ENCODE results near the gene KSR1.
"Not testable (repeated sequence)": the region's sequence is repeated elsewhere in the genome, so short reads cannot be mapped to it uniquely, and the experiment has no call there.

The KSR1 gene

DNA sequence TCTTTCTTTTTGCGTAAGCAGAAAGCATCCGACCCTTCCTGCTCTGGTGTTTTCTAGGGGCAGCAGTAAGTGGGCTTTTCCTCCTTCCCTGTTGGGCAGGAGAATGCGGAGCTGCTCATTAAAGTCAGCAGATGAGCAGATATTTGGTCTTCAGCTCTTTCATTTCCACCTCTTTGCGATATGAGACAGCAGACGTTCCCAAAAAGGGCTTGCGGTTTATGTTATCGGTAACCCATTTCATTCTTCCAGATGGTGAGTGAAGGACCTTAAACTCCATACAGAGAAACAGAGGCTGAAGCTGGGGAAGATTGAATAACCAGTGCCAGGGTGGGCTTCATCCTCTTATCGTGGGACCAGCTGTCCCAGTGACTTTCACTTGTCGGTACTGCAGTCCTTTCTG is 40.7 kb downstream of the KSR1 start:
- in situ Hi-C loops (cut with HindIII; ENCODE audit: low pct_unique_long_range_greater_than_20kb, low sequenced_read_pairs) = no loop called here
- TF ChIP-seq JUND (IDR thresholded peaks at IDR 0.05; ENCODE audit: low read depth) = no peak
- no peak for DNase-seq (ENCODE audit: low read depth in 1 of 2, low spot score in 1 of 2)

DNA sequence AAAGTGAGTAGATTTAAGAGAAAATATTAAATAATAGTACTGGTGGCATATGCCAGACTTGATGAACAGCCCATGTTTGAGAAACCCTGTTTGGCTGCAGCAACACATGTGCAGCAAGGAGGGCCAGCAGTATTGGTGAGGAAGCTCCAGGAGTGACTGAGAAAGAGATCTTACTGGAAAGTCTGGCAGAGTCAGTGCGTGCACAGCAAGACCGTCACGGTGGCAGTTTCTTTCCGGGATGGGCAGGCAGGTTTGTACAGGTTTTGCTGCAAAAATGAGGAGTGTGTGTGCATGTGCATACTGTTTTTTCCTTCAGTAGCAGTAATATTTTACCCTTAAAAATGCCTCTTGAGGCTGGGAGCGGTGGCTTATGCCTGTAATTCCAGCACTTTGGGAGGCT is 41.4 kb downstream of the KSR1 start:
- DNase-seq (ENCODE audit: low read depth in 1 of 2, low spot score in 1 of 2) = peak in 1 of 2 experiments; percentile 71
- in situ Hi-C loops (cut with HindIII; ENCODE audit: low pct_unique_long_range_greater_than_20kb, low sequenced_read_pairs) = no loop called here
- TF ChIP-seq JUND (IDR thresholded peaks at IDR 0.05; ENCODE audit: low read depth) = no peak

DNA sequence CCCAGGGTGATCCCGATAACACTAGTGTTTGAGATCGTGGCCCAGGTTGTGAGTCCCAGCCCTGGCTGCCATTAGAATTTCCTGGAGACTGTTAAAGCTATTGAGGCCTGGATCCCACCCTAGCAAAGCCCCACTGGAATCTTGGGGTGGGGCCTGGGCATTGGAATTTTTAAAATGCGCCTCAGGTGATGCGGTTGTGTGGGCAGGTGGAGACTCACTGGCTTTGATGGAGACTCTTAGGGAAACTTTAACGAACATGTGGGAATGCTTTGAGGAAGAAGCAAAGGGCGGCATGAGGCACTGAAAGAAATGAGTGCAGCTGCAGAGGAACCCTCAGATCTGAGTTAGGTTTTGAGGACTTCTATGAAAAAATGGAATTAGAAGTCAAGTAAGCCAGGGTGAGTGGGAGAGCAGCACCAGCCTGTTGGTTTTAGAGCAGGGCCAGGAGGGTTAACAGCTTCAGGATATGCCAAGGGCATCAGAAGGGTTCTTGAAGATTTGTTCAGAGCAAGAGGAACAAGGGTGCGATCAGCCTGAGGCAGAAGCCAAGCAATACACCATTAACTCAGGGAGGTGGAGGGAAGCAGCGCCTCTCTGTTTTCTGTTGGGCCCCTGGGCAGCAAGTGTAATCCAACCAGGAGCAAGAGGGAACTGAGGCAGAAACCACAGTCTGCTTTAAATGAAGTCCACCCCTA is 42.5 kb downstream of the KSR1 start:
- no peak for TF ChIP-seq JUND (IDR thresholded peaks at IDR 0.05; ENCODE audit: low read depth)
- no peak for DNase-seq (ENCODE audit: low read depth in 1 of 2, low spot score in 1 of 2)
- in situ Hi-C loops (cut with HindIII; ENCODE audit: low pct_unique_long_range_greater_than_20kb, low sequenced_read_pairs) = no loop called here

DNA sequence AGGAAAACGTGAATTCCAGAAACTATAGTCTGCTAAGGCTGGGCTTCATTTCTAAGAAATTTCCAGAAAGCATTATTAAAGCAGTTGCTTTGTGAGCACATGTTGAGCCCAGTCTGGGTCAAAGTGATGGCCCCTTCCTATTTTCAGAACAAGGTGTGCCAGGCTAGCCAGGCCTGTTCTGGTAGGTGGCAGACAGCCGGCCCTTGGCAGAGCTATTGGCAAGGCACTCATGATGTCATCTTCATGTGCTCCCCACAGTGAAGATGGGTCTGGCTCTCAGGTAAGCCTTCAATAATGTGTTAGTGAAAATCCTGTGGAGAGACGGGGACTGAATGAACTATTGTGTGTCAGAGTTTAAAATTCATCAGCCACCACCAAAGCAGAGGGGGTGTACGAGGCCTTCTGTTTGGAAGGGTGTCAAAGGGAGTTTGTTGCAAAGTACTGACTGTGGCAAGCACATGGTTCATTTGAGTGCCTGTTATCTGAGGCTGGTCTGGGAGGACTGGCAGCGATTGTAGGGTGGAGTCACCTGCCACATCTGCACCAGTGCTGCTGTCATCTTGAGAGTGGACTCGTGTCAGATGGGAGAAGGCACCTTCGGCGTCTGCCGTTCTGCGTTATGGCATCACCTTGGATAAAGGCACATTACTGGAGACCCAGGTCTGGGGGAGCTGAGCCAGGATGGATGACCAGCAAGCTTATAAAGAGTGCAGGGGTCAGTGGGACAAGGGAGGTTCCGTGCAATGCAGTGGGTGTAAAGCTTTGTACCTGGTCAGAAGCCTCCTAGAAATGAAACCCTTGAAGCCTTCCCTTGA is 43.4 kb downstream of the KSR1 start:
- TF ChIP-seq JUND (IDR thresholded peaks at IDR 0.05; ENCODE audit: low read depth) = no peak
- DNase-seq (ENCODE audit: low read depth in 1 of 2, low spot score in 1 of 2) = no peak
- in situ Hi-C loops (cut with HindIII; ENCODE audit: low pct_unique_long_range_greater_than_20kb, low sequenced_read_pairs) = no loop called here

DNA sequence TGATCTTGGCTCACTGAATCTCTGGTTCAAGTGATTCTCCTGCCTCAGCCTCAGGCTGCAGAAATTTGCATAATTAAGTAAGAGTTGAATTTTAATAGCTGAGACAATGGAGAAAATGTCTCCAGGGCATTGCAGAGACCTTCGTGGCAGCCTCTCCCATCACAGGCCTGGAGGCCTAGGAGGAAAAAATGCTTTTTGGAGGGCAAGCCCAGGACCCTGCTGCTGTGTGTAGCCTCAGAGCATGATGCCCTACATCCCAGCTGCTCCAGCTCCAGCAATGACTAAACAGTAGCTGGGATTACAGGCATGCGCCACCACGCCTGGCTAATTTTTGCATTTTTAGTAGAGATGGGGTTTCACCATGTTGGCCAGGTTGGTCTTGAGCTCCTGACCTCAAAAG is 45.1 kb downstream of the KSR1 start:
- DNase-seq (ENCODE audit: low read depth in 1 of 2, low spot score in 1 of 2); in situ Hi-C loops (cut with HindIII; ENCODE audit: low pct_unique_long_range_greater_than_20kb, low sequenced_read_pairs): not testable (repeated sequence)

DNA sequence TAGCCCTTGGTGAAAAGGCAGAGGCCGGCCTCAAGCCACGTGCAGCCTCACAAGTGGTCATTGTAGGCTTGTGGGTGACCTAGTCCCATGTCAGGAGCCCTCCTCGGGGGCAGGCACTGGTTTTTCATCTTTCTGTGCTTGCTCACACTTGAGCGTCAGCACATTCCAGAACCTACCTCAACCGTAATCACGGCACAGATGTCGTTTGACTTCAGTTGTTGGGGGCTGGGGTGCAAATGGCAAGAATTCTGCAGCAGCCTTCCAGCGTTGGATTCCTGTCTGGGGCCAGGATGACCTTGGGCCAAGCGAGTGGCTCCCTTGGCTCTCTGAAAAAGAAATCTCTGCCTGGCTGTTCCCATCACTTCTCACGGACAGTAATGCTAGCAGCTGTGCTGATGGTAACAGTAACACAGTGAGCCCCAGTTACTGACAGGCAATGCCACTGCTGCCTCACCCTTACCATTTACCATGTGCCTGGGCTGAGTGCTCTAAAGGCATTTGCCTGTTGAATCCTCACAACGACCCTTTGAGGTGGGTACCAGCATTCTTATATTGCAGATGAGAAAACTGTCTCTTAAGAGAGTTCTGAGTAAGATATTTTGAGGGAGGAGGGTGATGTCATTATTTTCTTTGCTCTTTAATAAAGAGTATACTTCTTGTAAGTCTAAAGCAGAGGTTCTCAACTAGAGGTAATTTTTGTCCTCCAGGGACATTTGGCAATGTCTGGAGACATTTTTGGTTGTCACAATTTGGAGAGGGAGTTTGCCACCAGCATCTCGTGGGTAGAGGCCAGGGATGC is 46.5 kb downstream of the KSR1 start:
- no peak for DNase-seq (ENCODE audit: low read depth in 1 of 2, low spot score in 1 of 2)
- TF ChIP-seq JUND (IDR thresholded peaks at IDR 0.05; ENCODE audit: low read depth) = no peak
- in situ Hi-C loops (cut with HindIII; ENCODE audit: low pct_unique_long_range_greater_than_20kb, low sequenced_read_pairs) = no loop called here

DNA sequence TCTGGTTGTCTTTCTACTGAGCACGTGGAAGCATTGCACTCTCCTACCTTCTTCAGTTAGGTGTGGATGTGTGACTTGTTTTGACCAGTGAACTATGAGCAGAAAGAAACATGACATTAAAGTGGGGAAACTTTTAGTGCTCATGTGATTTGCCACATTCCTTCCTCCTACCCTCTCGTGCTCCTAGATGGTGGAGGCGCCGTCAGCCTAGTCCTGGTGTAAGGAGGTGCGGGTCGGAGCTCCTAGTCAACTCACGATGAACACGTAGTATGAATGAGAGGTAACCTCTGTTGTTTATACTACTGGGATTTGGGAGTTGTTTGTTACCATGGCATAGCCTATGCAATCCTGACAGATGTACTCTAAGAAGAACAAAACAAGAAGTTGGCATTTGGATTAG is 47.4 kb downstream of the KSR1 start:
- in situ Hi-C loops (cut with HindIII; ENCODE audit: low pct_unique_long_range_greater_than_20kb, low sequenced_read_pairs) = no loop called here
- TF ChIP-seq JUND (IDR thresholded peaks at IDR 0.05; ENCODE audit: low read depth) = no peak
- no peak for DNase-seq (ENCODE audit: low read depth in 1 of 2, low spot score in 1 of 2)

DNA sequence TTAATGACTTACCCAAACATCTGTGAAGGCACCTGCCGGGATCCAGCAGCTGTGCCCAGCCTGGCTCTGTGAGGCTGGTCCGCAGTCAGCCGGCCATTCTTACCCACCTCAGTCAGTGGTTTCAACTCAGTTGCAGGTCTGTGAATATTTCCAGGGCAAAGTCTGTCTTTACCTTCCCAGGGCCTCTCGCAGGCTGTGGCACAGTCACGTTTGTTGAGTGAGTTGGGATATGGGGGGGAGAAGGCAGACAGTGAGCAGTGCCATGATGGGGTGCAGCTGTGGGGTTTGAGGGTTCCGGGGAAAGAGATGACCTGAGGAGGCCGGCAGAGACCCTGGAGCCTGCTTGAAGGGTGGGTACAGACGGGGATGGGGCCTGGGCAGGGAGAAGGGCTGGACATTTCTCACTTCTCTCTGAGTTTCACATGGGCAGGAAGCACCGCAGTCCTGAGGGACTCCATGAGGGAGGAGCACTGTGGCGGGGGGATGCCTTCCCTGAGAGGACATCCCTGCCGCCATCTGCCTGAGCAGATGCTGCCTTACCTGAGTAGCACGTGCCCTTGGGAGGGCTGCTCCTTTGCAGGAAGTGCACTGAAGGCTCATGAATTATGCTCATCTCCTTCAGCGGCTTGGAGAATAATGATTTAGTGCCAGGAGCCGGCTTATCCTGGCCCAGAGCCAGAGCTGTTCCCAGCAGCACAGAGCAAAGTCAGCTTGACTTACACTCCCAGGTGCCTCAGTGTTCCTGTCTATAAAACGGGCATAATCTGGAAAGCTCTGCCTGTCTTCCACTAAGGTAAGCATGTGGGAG is 48.1 kb downstream of the KSR1 start:
- no peak for TF ChIP-seq JUND (IDR thresholded peaks at IDR 0.05; ENCODE audit: low read depth)
- DNase-seq (ENCODE audit: low read depth in 1 of 2, low spot score in 1 of 2) = no peak
- in situ Hi-C loops (cut with HindIII; ENCODE audit: low pct_unique_long_range_greater_than_20kb, low sequenced_read_pairs) = no loop called here

DNA sequence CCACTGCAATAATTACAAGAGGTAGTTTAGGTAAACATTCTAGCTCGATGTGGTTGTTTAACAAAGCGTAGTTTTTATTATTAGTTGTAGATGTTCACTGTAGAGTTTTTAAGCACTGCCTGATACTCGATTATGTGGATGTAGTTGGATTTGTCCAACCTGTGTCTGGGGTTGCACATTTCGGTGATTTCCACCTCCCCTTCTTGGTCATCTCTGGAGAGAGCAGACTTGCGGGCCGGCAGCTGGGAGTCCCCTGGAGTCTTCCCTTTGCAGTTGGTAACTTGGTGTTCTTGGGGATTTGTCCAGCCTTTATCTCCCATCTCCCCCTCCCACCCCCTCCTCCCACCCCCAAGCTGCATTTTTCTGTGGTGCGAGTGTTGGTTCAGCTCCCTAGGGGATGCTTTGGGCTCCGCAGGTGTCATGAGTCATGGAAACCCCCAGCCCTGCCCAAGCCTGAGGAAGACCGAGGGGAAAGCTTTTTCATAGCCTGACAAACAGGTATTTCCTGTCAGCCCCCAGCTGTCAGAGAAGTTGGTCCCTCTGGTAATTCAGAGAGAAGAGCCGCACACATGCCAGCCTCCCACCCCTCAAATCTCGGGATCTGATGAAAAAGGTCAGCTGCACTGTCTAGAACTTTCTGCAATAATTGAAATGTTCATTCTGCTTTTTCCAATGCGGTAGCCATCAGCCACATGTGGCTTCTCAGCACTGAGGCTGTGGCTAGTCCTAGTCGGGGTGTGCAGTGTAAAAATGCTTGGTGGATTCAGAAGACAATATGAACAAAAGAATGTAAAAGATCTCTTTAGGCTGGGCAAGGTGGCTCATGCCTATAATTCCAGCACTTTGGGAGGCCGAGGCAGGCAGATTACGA is 50.3 kb downstream of the KSR1 start:
- no peak for DNase-seq (ENCODE audit: low read depth in 1 of 2, low spot score in 1 of 2)
- in situ Hi-C loops (cut with HindIII; ENCODE audit: low pct_unique_long_range_greater_than_20kb, low sequenced_read_pairs) = no loop called here
- no peak for TF ChIP-seq JUND (IDR thresholded peaks at IDR 0.05; ENCODE audit: low read depth)

DNA sequence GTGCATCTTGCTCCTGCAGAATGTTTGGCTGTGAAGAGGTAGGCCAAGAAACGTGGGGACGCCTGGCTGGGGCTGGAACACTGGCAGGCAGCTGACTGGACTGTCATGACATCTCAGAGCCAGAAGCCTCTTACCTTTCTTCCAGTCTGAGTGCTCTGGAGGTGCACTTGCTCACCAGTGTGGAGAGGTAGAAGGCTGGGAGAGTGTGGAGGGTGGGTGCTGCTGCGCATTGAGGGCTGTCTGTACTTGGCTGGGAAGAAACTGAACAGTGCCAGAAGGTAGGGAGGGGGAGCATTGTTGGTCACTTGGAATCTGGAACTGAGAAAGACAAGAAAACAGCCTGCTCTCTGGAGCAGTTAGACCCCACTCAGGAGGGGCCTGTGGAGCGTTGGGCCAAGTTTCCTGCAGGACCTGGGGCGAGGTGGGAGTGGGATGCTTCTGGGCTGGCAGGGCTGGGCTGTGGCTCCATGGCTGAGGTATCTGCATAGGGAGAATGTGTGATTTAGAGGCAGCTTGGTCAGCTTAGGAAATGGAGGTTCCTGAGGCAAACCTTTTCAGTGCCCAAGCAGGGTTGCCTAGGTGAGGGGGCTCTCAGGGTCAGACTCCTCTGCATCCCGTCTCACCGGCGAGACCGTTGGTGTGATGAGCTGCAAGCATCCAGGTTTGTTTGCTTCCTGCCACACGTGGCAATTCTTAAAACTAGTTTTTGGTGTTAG is 55.1 kb downstream of the KSR1 start:
- in situ Hi-C loops (cut with HindIII; ENCODE audit: low pct_unique_long_range_greater_than_20kb, low sequenced_read_pairs) = no loop called here
- no peak for TF ChIP-seq JUND (IDR thresholded peaks at IDR 0.05; ENCODE audit: low read depth)
- no peak for DNase-seq (ENCODE audit: low read depth in 1 of 2, low spot score in 1 of 2)

DNA sequence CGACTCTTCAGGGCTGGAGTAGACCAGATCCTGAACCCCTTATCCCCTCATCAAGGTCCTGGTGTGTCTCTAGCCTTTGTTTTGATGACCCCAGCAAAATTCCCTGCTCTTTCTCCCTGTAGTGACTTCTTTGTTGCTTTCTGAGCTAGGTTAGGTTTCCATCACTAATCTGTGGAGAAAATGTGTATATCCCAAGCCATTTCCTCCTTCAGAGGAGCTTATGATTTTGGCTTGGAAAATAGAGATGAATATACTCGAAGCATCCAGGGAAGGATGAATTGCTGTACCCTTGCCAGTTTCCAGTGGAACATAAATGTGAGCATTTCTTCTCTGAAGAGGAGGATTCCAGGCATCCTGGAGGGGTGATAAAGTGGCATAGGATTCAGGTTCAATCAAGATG is 55.8 kb downstream of the KSR1 start:
- no peak for TF ChIP-seq JUND (IDR thresholded peaks at IDR 0.05; ENCODE audit: low read depth)
- in situ Hi-C loops (cut with HindIII; ENCODE audit: low pct_unique_long_range_greater_than_20kb, low sequenced_read_pairs) = no loop called here
- no peak for DNase-seq (ENCODE audit: low read depth in 1 of 2, low spot score in 1 of 2)

Measured in T47D (cell line).